ENCODE results near the gene MALRD1.

The MALRD1 gene

DNA sequence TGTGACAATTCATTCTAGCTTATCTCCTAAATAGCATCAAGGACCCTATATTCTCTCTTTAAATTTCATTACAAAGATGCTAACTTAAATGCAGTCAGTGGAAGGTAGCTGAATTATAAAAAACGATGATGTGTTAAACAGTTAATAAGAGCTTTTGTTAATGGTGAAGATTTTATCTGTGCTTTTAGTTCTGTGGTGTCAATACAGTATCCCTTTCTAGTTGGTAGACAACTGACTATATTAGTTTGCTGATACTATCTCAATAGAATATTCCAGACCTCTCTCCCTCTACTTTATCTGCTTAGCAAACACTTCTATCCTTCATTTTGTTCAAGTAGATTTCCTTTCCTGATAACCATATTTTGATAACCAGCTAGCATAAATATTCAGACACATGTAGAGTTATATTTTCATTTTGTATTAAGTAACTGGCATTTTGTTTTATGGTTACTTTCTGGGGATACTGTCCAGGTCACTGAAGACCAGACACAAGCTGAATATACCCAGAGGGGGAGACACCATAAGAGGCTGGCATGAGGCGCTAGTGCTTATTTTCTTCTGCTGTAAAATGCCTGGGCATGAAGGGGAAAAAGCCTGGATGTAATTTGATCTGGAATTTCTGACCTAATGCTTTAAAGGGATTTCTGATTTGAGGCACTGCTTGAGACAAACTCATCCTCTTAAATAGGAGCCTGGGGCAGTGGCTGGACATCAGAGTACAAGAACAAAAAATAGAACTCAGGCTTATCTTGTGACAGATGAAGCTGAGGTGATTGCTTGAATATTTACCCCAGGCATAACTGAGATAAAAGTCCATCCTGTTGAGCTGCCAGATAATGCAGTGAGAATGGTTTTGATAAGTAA lies 197.5 kb downstream of the MALRD1 start:
- no peak for DNase-seq

DNA sequence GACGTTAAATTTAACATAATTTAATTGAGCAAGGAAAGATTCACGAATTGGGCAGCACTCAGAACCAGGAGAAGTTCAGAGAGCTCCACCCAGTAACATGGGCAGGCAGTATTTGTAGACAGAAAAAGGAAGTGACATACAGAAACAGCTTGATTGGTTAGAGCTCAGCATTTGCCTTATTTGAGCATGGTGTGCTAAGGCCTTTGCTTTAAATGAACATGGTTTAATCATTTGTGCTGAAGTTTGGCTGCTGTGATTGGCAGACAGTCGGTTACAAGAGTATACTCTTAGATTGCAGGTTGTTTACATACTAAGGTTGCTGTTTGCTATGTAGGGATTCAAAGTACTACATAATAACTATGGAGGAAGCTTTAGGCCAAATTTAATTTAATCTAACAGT lies 199.2 kb downstream of the MALRD1 start:
- DNase-seq = no peak

DNA sequence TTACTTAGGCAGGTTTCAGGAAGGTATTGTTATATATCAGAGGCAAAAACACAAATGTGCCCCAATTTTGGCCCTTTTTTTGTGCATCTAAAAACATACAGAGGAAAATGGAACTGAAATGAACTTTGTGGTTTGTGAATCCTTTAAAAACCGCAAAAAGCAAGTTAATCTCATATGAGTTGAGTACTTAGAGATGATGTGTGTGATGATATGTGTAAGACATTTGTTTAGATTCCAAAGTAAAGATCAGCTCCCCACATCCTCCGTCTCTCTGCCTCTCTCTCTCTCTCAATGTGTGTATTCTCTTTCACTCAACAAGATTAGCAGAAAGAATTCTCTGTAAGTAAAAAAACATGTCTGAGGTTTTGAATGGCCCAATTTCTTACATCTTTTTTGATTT lies 201.9 kb downstream of the MALRD1 start:
- no peak for DNase-seq

DNA sequence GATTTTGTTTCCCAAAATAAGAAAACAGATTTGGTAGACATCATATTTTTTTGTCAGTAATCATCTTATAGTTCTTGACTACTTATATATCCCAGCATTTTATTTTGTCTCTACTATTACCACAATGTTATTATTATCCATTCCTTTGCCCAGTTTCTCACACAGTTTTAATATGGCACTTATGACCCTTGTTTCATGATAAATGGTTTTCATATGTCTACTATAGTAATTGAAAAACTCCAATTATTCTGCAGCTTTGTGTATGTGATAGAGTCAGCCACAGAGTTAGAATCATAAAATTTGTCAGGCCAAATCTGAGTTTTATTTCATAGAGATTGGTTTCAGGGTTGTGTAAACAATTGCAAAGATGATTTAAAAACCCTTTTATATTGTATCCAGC lies 203.9 kb downstream of the MALRD1 start:
- DNase-seq = no peak

DNA sequence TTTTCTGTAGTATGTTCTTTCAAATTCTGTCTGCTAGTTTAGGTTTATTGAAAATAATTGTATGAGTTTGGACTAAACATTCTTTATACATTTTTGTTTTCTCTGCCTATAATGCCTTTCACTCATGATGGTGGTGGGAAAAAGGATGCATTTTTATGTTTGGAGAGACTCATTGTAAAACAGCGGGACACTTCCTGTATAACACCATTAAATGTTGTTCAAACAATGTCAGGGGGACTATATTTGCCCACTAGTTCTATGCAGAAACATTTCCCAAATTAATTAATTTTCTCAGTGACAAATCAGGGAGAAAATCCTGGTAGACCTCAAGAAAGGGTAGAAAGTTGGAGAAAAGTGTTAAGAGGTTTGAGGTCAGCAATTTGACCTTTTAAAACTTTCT lies 207.7 kb downstream of the MALRD1 start:
- no peak for DNase-seq

DNA sequence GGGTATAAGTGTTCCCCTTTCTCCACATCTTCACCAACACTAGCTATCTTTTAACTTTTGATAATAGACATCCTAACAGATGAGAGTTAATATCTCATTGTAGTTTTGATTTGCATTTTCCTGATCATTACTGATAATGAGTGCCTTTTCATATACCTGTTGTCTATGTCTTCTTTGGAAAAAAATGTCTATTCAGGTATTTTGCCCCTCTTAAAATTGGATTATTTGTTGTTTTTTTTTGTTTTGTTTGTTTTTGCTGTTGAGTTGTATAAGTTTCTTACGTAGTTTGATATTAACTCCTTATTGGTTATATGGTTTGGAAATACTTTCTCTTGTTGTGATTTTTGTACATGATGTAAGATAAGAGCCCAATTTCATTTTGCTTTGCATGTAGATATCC lies 214.7 kb downstream of the MALRD1 start:
- DNase-seq = no peak

DNA sequence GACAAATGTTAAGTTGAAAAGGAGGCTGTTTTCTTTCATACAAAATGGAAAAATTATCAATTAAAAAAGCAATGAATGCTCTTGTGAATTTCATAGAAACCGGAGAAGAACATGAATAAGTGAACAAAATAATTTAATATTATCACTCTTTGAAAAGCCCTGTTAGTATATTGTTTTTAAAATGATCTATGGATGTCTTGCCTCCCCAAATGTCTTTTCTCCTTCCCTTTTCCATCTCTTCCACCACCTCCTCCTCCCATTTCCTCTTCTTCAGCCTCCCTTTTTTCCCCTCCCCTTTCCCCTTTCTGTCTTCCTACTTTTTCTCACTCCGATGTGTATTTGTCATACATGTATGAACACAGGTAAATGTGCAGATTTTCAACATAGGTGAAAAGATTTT lies 234.7 kb downstream of the MALRD1 start:
- DNase-seq = no peak

DNA sequence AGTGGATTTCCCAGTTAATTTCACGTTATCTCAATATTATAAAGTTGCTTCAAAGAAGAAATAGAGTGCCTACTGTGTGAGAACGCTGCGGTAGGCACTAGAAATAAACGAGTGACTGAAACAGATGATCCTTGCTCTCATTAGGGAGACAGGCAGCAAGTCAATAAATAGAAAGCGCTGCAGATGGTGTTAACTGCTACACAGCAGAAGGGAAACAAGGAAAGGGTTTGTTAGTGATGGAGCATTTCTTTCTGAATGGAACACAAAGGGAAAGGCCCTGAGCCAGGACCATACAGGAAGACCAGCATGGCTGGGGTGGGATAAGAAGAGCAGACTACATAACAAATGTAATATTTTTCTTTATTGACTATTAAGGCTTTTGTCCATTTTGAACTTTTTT lies 235.2 kb downstream of the MALRD1 start:
- DNase-seq = no peak

DNA sequence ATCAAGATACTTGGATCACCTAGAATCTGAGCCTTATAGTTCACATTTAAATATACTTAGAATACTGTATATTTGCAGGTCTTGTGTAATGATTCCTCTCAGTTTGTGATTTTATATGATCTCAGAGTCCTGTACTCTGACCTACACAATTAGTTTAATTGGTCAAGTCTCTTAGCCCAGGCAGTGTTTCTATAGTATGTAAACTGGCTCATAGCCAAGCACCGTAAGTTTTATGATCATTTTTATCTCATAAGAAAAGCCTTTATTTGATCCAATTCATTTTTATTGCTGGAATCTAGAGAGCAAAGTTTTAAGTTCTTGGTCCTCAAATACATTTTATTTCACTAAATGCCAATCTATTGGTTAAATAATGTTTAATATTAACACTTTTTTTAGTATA lies 242.2 kb downstream of the MALRD1 start:
- no peak for DNase-seq

DNA sequence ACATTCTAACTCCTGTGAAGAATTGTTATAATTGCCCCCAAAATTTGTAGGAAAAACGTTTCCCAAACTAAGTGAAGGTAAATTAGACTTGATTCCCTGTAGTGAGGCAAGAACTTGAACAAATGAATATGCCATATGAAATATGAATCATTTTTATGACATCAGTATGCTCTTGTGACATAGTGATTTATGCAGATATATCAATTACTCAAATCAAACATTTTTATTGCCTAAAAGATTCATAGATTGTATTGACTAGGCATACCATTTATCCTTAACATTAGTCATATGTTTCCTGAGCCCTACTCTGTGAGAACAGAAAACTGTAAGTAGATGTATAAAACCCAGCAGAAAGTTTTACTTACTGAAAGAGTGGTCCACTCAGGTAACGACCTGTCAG lies 245.6 kb downstream of the MALRD1 start:
- no peak for DNase-seq

DNA sequence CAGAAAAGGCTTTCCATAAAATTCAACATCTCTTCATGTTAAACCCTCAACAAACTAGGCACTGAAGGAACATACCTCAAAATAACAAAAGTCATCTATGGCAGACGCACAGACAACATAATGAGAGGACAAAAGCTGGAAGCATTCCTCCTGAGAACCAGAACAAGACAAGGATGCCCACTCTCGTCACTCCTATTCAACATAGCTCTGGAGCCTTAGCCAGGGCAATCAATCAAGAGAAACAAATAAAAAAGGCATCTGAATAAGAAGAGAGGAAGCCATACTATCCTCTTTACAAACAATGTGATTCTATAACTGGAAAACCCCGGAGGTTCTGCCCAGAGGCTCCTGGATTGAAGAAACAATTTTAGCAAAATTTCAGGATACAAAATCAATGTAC lies 251.0 kb downstream of the MALRD1 start:
- no peak for DNase-seq

DNA sequence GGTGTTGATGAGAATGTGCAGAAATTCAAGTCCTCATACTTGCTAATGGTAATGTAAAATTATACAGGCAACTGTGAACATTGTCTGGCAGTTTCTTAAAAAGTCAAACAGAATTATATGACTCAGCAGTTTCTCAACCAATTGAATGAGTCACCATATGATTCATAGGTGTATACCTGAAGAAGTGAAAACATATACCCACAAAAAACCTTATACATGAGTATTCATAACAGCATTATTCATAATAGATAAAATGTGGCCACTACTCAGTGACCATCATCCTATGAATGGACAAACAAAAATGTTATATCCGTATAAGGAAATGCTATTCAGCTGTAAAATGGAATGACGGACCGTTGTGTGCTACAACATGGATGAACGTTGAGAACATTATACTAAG lies 253.5 kb downstream of the MALRD1 start:
- no peak for DNase-seq

DNA sequence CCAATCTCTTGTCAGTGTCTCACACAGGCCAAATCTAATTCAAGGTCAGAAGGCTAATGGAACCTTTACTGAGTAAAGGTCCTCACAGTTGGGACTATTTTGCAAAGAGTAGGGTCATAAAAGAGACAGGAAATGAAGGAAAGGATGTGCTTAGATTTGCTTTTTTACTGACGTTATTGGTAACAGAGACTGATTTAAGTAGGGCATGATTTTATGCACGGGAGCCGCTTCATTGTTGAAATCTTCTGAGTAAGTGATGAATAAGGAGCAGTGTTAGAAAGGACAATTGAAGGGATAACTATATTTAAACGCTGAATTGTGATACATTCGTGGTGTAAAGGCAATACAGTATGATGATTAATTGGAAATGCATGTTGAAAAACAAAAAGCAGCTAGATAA lies 261.5 kb downstream of the MALRD1 start:
- no peak for DNase-seq

DNA sequence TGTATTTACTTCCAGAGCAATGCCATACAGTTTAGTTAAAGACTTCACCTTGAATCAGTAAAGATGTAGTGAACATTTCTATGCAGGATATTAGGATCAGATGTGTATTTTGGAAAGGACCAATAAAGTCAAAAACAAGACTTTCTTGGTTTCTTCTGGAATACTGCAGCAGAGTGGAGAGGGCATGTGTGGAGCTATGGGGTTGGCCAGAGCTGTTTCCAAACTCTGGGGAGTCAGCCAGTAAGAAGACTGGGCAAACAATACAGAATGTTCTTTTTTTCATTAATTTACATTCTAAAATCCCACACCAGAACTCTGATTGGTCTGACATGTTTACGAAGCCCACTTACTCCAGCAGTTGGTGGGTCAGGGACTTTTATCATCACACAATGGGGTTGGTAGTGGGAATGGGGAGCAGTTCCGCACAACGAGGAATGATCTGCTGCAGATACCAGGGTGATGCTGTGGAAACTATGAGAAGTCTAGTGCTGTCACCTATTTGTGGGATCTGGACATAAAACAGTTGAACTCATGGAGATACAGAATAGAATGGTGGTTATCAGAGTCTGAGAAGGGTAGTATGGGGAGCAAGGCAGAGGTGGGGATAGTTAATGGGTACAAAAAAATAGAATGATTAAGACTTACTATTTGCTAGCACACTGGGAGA lies 267.7 kb downstream of the MALRD1 start:
- DNase-seq = no peak

DNA sequence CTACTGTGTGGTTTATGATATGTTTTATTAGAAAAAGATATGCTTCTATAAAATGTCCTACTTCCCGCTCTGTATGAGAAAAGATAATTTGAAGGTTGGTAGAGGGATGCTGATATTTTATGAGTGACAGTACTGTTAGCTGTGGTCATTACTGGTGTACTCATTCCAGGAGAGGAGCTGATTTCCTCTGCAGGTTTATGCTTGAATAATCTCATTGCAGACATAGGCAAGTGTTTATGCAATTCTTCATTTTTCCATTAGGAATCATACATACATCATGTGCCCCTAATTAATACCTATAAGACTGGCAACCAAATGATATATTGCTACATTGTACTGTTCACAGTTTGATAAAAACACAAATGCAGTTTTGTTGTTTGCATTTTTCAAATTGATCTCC lies 269.4 kb downstream of the MALRD1 start:
- no peak for DNase-seq

DNA sequence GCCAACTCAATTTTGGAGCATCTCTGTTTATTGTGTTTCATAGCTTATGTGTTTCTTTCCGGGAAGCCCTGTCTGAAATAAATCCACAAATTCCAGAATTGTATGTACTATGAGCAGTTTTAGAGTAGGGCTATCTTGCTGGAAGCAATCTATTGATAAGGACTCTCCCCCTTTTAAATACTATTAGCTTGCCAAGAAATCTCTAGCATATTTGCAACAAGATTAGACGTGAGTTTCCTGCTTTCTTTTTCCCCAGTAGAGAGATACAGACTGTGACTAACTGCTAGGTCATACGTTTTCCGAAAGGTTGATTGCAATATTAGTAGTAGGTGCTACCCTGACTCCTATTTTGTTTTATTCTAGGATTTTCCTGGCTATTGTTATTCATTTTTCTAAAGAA lies 277.0 kb downstream of the MALRD1 start:
- no peak for DNase-seq

DNA sequence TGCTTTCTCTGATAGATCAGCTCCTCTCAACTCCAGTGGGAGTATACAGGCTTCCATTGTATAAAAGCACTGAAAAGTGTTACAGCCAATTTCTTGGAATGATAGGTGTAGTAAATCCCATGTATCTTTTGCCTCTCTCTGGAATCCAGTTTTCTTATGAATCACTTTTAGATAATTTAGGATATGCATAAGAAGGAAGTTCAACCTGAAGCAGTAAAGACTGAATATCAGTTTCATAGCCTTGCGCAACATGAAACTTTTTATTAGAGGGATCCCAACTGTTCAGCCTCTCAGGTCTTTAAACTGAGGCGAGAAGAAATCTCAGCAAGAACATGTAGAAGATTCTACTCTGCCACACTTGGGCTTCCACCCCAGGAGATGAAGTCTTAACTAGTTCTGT lies 280.0 kb downstream of the MALRD1 start:
- DNase-seq = no peak

DNA sequence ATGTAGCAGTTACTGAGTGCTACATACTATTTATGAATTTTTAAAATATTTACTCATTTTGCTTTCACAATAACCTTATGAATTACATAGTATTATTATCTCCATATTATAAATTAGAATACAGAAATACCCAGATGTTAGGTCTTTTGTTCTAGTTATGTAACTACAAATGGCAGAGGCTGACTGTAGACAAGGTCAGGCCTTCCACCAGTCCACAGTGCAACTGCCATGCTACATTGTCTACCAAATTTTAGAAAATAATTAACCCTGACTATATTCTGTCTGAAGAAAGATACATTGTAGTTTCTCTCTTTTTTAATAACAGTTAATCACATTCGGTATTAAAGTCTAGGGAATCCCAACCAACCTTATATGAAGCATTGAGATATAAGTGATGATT lies 280.9 kb downstream of the MALRD1 start:
- no peak for DNase-seq

DNA sequence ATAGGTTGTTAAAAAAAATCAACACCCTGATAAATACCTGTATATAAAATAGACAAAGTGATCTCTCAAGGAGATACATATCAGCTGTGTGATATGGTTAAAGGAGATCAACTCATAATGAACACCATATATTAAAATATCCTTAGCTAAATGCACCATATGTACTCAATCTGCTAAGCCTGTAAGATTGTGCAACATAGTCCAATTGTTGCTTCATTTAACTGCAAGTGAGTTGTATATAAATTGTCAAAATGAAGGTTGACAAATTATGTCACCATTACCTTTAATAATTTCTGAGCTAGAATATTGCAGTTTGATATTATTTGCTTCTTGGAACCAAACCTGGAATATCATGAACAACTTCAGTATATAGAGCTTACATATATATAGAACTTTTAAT lies 283.7 kb downstream of the MALRD1 start:
- DNase-seq = no peak

DNA sequence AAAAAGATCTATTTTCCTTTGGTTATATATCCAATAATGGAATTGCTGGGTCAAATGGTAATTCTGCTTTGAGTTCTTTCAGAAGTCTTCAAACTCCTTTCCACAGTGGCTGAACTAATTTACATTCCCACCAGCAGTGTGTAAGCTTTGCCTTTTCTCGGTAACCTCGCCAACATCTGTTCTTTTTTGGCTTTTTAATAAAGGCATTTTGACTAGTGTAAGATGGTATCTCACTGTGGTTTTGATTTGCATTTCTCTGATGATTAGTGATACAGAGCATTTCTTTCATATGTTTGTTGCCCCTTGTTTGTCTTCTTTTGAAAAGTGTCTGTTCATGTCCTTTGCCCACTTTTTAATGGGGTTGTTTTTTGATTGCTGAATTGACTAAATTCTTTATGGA lies 285.0 kb downstream of the MALRD1 start:
- DNase-seq = no peak

DNA sequence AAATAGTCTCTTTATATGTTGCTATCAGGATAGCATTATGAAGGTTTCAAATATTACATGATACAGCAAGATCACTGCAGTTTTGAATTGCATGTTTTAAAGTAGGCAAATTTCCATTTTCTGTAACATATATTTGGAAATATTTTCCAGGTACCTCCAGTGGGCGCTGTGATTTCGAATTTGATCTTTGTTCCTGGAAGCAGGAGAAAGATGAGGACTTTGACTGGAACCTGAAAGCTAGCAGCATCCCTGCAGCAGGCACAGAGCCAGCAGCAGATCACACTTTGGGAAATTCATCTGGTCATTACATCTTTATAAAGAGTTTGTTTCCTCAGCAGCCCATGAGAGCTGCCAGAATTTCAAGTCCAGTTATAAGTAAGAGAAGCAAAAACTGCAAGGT lies 299.0 kb downstream of the MALRD1 start:
- DNase-seq = peak in 1 of 2 experiments; percentile 17

DNA sequence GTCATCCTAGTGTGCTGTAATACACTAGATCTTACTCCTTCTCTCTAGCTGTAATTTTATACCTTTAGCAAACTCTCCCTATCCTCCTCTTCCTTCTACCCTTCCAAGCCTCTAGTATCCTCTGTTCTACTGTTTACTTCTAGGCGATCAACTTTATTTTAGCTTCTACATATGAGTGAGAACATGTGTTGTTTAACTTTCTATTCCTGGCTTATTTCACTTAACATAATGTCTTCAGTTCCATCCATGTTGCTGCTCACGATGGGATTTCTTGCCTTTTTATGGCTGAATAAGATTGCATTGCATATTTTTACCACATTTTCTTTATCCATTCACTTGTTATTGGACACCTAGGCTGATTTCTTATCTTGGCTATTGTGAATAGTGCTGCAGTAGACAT lies 318.6 kb downstream of the MALRD1 start:
- DNase-seq = no peak

DNA sequence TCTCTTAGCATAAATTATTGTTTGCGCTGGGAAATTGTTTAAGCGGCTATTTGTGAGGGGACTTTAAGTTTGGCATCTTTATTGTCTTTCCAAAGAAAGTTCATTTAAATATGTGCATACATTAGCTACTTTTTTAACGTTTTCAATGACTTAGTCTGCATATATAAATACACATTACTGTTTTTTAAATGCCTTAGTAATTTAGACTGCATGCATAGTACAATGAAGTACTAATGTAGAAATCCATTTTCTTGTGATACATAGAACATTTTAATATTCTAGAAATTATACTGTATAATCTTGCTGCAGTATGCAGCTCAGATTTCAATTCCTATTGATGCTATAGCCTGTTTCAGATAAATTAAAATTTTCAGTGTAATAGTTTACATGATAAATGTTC lies 325.4 kb downstream of the MALRD1 start:
- no peak for DNase-seq

DNA sequence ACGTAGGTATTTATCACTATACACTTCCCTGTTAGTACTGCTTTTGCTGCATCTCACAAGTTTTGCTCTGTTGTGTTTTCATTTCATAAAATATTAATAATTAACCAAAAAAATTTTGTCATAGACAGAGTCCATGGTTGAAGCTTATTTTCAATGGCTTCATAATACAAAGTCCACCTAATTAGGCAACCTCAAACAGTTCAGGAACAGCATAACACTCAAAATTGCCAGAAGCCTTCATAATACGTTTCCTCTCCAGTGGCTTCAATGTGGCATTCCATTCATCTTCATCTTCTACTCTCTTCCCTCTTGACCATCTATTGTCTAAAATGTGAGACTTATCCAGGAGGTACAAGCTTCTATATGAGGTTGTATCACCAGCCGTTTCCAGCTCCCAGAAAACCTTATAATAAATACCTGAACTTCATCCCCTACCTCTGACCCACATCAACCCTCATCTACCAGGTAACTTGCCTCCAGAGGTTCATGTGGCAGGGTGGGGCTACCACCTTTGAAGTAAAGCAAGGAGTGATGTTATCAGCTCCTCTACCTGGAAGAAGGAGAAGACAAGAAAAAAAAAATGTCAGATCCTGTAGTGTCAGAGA lies 337.3 kb downstream of the MALRD1 start:
- DNase-seq = no peak
